HG02970 (cell line): ENCODE measurements around the gene KDM1B.
A peak's percentile ranks its signal among the peaks of the same experiment; 100 is the strongest.

Experiments
- ATAC-seq: cut with Tn5 transposase; IDR thresholded peaks from one replicate; pipeline ENCODE4 v1.9.1; 2021; ENCODE audit warnings: mild to moderate bottlenecking, moderate library complexity, moderate number of reproducible peaks; ENCODE audit not compliant: unreplicated experiment, low FRiP score

The KDM1B gene

DNA sequence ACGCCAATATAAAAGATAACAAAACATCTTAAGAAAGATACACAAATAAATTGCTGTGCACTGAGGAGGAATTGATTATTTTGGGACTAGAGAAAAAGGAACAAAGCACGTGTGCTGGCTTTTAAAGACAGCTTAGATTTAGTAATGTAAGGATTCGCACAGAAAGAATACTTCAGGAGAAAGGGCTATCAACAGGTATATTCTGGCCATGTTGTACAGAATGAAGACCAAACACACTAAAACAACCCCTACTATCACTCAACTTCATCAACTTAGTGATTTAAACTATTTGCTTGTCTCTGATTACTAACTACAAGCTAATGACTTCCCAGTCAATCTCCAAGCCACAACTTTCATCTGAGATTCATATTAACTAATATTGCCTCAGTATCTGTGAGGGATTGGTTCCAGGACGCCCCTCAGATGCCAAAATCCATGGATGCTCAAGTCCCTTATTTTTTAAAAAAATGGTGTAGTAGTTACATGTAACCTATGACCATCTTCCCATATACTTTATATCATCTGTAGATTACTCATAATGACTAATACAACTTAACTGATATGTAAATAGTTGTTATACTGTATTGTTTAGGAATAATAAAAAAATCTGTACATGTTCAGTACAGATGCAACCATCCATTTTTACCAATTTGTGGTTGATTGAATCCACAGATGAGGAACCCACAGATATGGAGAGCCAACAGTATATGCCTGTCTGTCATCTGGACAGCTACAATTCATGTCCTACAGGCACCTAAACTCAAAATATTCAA, 104.6 kb downstream of the KDM1B start:
- ATAC-seq, result no peak

DNA sequence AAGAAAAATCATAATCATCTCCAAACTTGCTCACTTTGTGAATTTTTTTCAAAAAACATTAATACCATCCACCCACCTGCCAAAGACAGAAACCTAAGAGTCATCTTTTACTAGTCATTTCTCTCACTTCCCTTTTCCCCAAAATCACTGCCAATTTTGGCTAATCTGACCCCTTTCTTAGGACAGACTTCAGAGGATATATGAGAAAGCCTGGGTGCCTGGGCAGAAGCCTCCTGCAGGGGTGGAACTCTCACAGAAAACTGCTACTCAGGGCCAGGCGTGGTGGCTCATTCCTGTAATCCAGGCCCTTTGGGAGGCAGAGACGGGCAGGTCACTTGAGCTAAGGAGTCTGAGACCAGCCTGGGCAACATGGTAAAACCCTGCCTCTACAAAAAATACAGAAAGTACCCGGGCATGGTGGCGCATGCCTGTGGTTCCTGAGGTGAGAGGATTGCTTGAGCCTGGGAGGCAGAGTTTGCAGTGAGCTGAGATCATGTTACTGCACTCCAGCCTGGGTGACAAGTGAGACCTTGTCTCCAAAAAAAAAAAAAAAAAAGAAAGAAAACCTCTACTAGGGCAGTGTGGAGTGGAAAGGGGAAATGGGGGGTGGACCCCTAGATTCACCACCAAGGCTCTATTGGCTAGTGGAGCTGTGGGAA, 105.4 kb downstream of the KDM1B start:
- no peak for ATAC-seq

DNA sequence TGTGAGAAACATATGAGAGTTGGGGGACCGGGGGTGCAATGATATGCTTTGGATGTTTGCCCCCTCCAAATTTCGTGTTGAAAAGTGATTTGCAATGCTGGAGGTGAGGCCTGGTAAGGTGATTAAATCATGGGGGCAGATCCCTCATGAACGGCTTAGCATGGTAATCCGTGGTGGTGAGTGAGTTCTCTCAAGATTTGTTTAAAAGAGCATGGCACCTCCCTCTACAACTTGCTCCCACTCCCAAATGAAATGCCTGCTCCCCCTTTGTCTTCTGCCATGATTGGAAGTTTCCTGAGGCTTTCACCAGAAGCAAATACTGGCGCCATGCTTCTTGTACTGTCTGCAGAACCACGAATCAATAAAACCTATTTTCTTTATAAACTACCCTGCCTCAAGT, 106.7 kb downstream of the KDM1B start:
- ATAC-seq, result no peak

DNA sequence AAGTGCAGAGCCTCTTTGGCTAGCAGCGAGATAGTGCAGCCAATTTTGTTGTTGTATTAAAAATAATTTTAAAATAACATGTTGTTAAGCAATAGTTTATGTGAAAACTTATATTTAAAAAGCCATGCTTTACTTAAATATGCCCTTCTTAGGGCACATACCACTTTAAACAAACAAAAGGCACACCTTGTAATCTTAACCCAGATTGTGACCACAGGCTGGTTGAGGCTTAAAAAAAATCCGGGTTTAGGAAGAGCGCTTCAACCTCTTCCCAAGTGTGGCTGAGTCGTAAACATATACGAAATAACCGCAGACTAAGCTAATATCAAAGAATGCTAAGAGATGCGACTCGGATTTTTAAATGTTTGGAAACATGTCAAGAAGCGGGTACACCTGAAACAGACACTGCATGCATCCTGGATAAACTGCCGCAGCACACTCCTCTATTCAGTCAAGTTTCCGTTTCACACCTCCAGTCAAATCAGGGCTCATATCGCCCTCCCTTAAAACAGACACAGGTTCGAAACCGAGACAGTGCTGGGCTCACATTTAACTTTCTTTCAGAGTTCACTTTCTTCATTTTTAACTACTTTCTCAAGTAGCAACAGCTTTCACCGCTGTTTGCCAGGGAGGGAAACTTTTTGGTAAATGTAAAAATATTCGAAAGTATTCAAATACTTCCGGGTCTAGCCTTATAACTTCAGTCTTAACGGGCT, 107.6 kb downstream of the KDM1B start:
- peak; percentile 61 for ATAC-seq

DNA sequence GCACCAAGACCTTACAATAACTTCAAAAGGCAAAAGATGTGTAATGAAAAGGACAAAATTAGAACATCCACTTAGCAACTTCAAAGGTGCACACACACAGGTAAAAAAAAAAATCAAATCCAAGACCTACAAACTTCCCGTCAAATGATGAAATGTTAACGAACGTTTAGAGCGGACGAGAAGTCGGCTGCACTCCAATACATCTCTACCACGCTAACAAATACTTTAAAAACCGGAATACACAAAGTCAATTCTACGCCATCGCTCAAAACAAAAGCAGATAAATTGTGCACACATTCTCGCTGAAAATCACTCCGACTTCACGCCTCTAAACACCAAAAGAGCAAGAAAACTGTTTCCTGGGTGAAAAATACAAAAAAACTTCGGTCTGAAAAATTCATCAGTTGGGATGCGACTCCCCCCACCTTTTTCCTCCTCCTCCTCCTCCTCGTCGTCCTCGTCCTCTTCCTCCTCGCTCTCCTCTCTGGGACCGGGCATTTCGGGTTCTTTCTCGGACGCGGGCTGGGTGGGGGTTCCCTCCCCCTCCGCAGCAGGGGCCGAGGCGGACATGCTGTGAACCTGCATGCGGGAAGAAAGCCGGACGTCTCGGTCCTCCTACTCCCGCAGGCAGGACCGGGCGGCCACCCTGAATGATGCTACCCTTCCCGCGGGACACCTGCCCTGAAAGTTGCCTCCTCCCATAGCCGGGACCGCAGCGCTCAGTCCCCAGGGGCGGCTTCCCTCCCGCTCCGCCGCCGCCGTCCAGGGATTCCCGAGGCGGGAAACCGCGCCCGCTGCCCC, 108.4 kb downstream of the KDM1B start:
- ATAC-seq, result peak; percentile 10

DNA sequence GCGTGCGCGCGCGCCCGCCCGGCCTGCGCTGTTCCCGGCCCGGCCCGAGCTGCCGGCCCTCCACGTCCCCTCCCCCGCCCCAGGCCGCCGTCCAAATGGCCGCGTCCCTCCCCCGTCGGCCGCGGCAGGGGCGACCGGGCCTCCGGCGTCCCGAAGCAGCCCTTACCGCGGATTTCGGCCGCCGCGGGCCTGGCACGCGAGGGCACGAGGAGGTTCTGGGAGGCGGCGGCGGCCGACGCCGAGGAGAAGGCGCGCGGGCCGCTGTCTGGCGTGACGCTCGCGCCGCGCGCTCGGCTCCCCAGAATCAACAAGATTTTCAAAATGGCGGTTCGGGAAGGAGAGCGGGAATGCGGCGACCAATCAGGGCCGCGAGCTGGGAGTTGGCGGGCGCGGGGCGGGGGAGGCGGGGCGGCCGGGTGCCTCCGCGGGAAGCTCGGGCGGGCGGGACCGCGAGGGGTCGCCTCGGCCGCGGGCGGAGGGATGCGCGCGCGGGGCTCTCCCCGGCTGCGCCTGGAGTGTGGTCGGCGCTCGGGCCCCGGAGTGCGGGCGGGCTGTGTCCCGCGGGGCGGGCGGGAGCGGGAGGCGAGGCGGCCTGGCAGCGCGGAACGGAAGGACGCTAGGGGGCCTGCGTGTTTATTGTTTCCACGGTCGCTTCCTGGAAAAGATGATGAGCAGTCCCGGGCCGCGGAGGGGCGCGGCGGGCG, 109.1 kb downstream of the KDM1B start, which contains the start of gene DEK:
Gene DEK (minus strand): TSS at position 312 of the 704 bp plus-strand sequence. CDS start 543 bp downstream, outside the sequence.
- peak; percentile 44 for ATAC-seq

DNA sequence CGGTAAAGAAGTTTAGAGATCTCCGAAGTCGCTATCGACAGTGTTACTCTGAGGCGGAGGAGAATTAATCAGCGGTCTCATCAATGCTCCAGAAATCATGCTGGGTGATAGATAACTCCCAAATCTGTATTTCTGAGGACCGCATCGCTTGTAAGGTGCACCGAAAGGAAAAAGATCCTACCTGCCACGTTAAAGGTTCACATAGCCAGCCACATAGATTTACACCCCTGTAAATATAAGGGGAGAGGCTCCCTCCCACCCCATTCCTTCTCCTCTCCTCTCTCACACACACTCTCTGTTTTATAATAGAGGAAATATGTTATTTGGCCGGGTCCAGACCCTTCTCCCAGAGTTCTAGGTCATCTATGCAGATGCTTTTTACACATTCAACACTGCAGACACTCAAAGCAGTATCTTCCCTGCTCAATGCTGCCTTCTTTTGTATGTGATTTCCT, 109.7 kb downstream of the KDM1B start:
- no peak for ATAC-seq

DNA sequence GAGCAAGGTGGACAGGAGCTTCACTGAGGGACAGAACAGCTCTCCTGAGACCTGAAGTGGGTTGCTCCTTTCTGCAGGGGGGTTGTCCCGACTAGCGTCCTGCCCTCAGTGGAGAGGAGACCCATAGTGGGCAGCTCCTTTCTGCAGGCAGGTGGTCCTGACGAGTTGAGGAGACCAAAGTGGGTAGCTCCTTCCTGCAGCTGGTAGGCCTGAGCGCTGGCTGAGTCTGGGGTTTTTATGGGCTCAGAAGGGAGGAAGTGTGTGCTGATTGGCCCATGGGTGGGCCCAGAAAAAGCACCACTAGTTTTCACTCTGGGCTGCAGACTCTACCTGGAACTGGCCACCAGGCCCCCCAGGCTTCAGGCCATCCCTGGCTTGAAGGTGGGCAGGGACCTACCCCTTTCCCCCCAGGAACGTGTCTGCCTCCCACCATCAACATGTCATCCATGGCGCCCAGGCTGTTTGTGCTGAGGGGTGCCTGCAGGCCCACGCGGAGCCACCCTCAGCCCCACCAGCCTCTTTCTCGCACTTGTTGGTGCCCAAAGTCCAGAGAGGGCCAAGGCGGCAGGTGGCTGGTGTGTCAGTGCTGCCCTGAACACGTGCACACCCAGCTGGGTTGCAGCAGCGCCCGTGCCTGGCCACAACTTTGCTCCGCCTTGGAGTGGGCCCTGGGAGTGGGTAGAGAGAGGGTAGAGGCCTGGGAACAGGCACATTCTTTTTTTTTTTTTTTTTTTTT, 110.7 kb downstream of the KDM1B start:
- ATAC-seq, result no peak

DNA sequence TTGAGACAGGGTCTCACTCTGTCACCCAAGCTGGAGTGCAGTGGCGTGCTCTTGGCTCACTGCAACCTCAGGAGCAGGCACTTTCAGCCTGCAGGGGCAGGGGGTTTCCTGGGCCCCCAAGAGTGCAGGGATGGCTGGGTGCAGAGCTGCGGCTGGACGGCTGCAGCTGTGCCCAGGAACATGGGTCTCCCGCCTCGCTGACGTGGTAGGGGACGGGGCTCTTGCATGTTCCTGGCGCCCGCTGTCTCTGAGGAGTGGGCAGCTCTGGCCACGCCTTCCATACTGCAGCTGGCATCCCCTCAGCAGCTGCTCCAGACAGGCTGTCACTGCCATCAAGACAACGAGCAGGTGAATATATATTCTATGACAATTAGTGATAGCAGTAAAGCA, 111.3 kb downstream of the KDM1B start:
- no peak for ATAC-seq

DNA sequence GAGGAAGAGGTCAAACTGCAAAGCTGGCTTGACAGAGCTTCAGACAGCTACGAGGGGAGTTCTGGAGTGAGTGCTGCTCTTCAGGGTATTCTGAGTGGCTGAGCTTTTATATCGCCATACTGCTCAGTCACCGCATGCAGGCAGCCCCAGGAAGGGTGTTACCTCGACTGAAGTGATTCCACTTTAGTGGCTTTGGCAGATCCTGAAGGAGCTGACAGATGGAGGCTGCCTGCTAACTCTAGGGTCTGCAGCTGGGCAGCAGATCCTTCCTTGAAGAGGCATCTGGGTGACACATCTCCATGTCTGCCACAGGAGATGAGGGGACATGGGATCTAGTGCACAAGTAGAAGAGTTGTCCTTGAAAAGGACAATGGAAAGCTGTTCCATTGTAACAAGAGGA, 112.8 kb downstream of the KDM1B start:
- no peak for ATAC-seq

DNA sequence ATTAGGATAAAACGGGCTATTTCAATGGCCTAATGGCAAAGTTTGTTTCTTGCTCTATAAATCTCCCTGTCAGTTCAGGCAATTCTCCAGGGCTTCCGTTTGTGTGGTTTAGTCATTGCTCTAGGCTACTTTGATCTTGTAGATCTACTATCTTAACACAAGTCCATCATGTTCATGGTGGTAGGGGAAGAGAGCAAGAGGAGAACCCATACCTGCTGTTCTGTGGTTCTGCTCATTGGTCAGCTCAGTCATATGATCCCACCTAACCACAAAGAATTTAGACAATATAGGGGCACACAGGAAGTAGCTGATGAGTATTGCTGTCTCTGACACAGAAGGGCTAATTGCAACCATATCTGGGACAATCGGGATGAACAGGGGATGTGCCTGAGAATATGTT, 114.0 kb downstream of the KDM1B start:
- no peak for ATAC-seq

DNA sequence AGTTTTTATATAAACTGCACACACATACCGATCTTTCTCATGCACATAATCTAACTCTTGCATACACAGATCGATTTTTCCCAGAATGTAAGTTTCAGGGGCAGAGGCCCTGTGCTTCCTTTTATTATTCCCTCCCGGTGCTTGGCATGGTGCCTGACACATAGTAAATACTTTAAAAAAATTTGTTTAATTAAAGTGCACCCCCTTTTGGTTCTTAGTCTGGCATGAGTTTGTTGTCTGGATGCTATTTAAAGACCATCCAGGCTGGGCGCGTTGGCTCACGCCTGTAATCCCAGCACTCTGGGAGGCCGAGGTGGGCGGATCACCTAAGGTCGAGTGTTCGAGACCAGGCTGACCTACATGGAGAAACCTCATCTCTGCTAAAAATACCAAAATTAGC, 114.5 kb downstream of the KDM1B start:
- no peak for ATAC-seq

DNA sequence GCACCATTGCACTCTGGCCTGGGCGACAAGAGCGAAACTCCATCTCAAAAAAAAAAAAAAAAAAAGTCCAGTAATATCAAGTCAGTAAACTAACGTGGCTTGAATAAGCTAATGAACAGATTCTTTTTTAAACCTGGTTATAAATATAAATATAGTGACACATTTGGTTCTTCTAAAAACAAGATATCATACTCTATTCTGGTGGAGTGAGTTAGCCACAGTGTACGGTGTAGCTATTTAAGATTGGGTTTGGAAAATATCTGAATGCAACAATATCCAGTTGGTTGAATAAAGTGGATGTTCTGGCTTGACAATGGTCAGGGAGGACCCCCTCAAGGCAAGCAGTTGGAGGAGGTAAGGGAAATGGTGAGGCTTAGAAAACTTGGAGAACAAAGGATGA, 115.0 kb downstream of the KDM1B start:
- no peak for ATAC-seq
